ENCODE results near the gene USP36.

DNA sequence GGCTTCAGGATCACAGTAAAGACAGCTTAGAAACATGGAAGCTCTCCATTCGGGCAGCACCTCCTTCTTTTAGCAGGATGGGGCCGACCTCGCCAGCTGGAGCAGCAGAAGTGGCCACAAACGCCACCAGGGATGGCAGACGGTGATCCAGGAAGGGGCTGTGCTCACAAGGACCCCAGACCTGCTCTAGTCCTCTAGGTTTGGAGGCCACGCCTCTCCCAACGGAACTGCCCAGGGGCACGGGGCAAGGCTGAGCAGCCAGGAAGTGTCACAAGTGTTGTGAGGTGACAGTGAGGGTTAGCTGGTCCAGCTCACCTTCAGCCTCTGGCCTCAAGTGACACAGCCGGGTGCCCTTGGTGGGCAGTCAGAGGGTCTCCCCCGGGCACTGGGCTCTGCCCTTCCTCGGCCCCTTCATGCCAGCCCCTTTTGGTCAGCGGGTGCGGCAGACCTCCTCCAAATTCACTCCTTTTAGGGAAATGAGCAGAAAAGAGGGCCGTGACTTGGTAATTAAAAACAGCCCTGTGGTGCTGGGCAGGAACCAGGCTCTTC, 42.0 kb upstream of the USP36 start:
- TF ChIP-seq, protein P1, sequence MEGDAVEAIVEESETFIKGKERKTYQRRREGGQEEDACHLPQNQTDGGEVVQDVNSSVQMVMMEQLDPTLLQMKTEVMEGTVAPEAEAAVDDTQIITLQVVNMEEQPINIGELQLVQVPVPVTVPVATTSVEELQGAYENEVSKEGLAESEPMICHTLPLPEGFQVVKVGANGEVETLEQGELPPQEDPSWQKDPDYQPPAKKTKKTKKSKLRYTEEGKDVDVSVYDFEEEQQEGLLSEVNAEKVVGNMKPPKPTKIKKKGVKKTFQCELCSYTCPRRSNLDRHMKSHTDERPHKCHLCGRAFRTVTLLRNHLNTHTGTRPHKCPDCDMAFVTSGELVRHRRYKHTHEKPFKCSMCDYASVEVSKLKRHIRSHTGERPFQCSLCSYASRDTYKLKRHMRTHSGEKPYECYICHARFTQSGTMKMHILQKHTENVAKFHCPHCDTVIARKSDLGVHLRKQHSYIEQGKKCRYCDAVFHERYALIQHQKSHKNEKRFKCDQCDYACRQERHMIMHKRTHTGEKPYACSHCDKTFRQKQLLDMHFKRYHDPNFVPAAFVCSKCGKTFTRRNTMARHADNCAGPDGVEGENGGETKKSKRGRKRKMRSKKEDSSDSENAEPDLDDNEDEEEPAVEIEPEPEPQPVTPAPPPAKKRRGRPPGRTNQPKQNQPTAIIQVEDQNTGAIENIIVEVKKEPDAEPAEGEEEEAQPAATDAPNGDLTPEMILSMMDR (IDR thresholded peaks at IDR 0.05): no peak
- no peak for TF ChIP-seq POLR2A (IDR thresholded peaks at IDR 0.05)

Data from lower leg skin (tissue), 3 donors.